Measurements from ENCODE around the gene PI4K2A. TPM values are rescaled to one million over a fixed set of nuclear protein-coding genes. Genes with fewer than 3 reads are reported as not detected.

Gene PI4K2A
- total RNA-seq, 1 donor from 2014 or later, result 17.7 TPM

GRCh38 chr10:97601268-97602215, 38.9 kb upstream of the PI4K2A start:
- Histone ChIP-seq H3K4me1 (peaks cover under 1% of the 10 kb centered on the region), H3K27ac (no peak overlapping the region), H3K4me3 (no peak overlapping the region), H3K36me3 (no peaks in the 10 kb centered on the region), H3K9me3 (no peaks in the 10 kb centered on the region), H3K27me3 (no peaks in the 10 kb centered on the region)
- DNase-seq (ENCODE audit: extremely low spot score in 2 of 2), result no peak
- TF ChIP-seq POLR2AphosphoS5 (IDR thresholded peaks at IDR 0.05; ENCODE audit: insufficient read depth in 1 of 2, low read depth in 1 of 2), result no peak
- no peak for TF ChIP-seq POLR2A (IDR thresholded peaks at IDR 0.05)
- TF ChIP-seq, protein P1, sequence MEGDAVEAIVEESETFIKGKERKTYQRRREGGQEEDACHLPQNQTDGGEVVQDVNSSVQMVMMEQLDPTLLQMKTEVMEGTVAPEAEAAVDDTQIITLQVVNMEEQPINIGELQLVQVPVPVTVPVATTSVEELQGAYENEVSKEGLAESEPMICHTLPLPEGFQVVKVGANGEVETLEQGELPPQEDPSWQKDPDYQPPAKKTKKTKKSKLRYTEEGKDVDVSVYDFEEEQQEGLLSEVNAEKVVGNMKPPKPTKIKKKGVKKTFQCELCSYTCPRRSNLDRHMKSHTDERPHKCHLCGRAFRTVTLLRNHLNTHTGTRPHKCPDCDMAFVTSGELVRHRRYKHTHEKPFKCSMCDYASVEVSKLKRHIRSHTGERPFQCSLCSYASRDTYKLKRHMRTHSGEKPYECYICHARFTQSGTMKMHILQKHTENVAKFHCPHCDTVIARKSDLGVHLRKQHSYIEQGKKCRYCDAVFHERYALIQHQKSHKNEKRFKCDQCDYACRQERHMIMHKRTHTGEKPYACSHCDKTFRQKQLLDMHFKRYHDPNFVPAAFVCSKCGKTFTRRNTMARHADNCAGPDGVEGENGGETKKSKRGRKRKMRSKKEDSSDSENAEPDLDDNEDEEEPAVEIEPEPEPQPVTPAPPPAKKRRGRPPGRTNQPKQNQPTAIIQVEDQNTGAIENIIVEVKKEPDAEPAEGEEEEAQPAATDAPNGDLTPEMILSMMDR (IDR thresholded peaks at IDR 0.05), result no peak
- intact Hi-C loops (cut with DNase I), result no loop called here

DNA sequence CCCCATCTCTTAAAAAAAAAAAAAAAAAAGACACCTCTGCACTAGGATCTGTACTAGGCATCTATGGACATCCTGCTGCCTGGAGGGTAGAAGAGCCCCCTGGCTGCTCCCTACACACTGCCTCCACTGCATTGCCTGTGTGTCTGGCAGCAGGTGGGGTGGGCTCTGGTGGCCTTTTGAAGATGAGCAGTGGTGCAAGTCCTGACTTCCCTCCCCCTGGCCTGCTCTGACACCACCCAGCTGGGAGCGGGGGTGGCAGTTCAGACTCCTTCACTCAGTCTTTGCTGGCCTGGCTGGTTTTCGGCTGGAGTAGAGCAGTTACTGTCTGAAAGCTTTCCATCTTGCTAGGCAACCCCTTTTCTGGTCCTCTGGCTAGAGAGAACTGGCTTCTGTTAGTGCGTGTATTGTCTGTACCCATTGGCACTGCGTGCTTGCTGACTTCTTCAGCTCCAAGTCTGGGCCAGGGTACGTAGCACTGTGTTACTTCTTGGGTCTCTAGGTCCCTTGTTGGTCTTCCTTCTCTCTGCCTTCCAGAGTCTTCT, 33.3 kb upstream of the PI4K2A start:
- Histone ChIP-seq H3K27ac (no peak overlapping the region), H3K4me3 (no peak overlapping the region), H3K36me3 (no peaks in the 10 kb centered on the region), H3K27me3 (no peaks in the 10 kb centered on the region), H3K9me3 (no peaks in the 10 kb centered on the region), H3K4me1 (no peaks in the 10 kb centered on the region)
- DNase-seq (ENCODE audit: extremely low spot score in 2 of 2), result no peak
- intact Hi-C loops (cut with DNase I), result no loop called here
- TF ChIP-seq, protein P1 (IDR thresholded peaks at IDR 0.05), result no peak
- TF ChIP-seq POLR2AphosphoS5 (IDR thresholded peaks at IDR 0.05; ENCODE audit: insufficient read depth in 1 of 2, low read depth in 1 of 2) (no peak), POLR2A (IDR thresholded peaks at IDR 0.05) (no peak)

- TF ChIP-seq, protein P1 (IDR thresholded peaks at IDR 0.05), result no peak
- no peak for TF ChIP-seq POLR2AphosphoS5 (IDR thresholded peaks at IDR 0.05; ENCODE audit: insufficient read depth in 1 of 2, low read depth in 1 of 2)
- TF ChIP-seq POLR2A (IDR thresholded peaks at IDR 0.05), result no peak
- no peak for DNase-seq (ENCODE audit: extremely low spot score in 2 of 2)
- intact Hi-C loops (cut with DNase I), result no loop called here
These were observed 31.4 kb upstream of the PI4K2A start for GRCh38 chr10:97608991-97609561.

DNA sequence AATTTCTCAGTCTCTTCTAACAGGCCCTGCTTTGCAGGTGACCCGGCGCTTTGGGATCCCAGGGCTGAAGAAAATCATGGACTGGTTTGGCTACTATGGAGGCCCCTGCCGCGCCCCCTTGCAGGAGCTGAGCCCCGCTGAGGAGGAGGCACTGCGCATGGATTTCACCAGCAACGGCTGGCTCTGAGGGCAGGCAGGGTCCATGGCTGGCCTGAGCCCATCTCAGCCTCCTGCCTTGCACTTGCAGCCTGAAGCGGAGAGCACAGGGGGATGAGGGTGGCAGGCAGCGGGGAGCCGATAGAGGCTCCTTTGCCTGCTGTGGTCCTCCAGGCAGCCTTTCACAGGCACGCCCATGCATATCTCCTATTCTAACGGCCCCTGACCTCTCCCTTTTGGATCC, 29.0 kb upstream of the PI4K2A start:
- H3K36me3 ChIP-seq, result no peaks in the 10 kb centered on the region
- H3K4me3 ChIP-seq, result no peak overlapping the region
- no peaks in the 10 kb centered on the region for H3K27me3 ChIP-seq
- no peaks in the 10 kb centered on the region for H3K4me1 ChIP-seq
- H3K27ac ChIP-seq, result no peak overlapping the region
- DNase-seq (ENCODE audit: extremely low spot score in 2 of 2), result no peak
- no peak for TF ChIP-seq POLR2A (IDR thresholded peaks at IDR 0.05)
- H3K9me3 ChIP-seq, result no peaks in the 10 kb centered on the region
- intact Hi-C loops (cut with DNase I), result loop anchor here (5.0 kb wide), 1 partner anchor 39 kb away; the partner anchor contains the start of gene ANKRD2

More at GRCh38 chr10:97608991-97609561, 31.4 kb upstream of the PI4K2A start:
- Histone ChIP-seq H3K27ac (no peak overlapping the region), H3K4me3 (no peak overlapping the region), H3K4me1 (no peaks in the 10 kb centered on the region), H3K36me3 (no peaks in the 10 kb centered on the region), H3K9me3 (no peaks in the 10 kb centered on the region), H3K27me3 (no peaks in the 10 kb centered on the region)

GRCh38 chr10:97612386-97612785, 28.1 kb upstream of the PI4K2A start:
- TF ChIP-seq POLR2AphosphoS5 (IDR thresholded peaks at IDR 0.05; ENCODE audit: insufficient read depth in 1 of 2, low read depth in 1 of 2) (peak in 1 of 2 donors; percentile 64), POLR2A (IDR thresholded peaks at IDR 0.05) (no peak)
- TF ChIP-seq, protein P1 (IDR thresholded peaks at IDR 0.05), result peak in 2 of 3 experiments; percentile 47 to 52
- Histone ChIP-seq H3K36me3 (no peaks in the 10 kb centered on the region), H3K9me3 (no peaks in the 10 kb centered on the region), H3K4me1 (no peaks in the 10 kb centered on the region), H3K27ac (no peak overlapping the region), H3K4me3 (no peak overlapping the region), H3K27me3 (no peaks in the 10 kb centered on the region)
- intact Hi-C loops (cut with DNase I), result loop anchor here (5.0 kb wide), 1 partner anchor 40 kb away; the partner anchor contains the start of gene ANKRD2
- no peak for DNase-seq (ENCODE audit: extremely low spot score in 2 of 2)
